K562 (cell line): Measurements from ENCODE around the gene CRYAA. TPM values are rescaled to one million over a fixed set of nuclear protein-coding genes. Genes with fewer than 3 reads are reported as not detected.

ENCODE experiments used
- ATAC-seq: fragments of 200-7000 bp; cut with Tn5 transposase; 3 replicates; pipeline ENCODE4 v1.9.1; 2020; ENCODE audit warnings: moderate library complexity
- BruUV-seq: library from RNA; stranded (reverse); fragments of 400-500 nt; replicated peaks from 2 replicates; lab custom pipeline; 2021; lab: Mats Ljungman, UMichigan
- CTCF ChIA-PET: fragments of 300-600 bp; formaldehyde crosslinking; extraction: SDS; loops from one replicate; lab custom pipeline; 2021; ENCODE audit warnings: low intra/inter-chr PET ratio; lab: Yijun Ruan, JAX
- POLR2A ChIA-PET: fragments of 300-600, 350-650 bp; sonication (Branson Sonifier 250); formaldehyde crosslinking; extraction: SDS; loops from one replicate; lab custom pipeline; 2021; ENCODE audit warnings: antibody characterized with exemption, inconsistent platforms; lab: Yijun Ruan, JAX
- DNase-seq, 4 experiments: peaks; one replicate each; pipeline versions ENCODE4 v3.0.0 to v3.0.0-alpha.2; 2011 to 2018; ENCODE audit warnings: low spot score in 3 of 4, mixed read lengths in 3 of 4; ENCODE audit errors: extremely low read depth in 1 of 4
- FAIRE-seq: peaks from 2 replicates; lab custom pipeline; 2011; peaks lifted over from hg19 to GRCh38; lab: Jason Lieb, UNC
- H2AFZ ChIP-seq: 2 replicates; pipeline ENCODE4 v1.6.0; 2011; ENCODE audit warnings: low read depth, low read length, control low read depth, inconsistent platforms
- H3K27ac ChIP-seq: fragments of 200-600 bp; 3 replicates; pipeline ENCODE4 v1.8.0; 2011; ENCODE audit warnings: low read depth, mild to moderate bottlenecking, control low read depth, inconsistent platforms, low read length, moderate library complexity, mixed read lengths; ENCODE audit errors: extremely low read depth
- H3K27me3 ChIP-seq, 2 experiments: fragments of 300-600 bp in 1 of 2; 2 replicates in 1 of 2; 3 replicates in 1 of 2; pipeline versions ENCODE4 v1.6.0 to v1.8.0; 2011; ENCODE audit warnings: inconsistent platforms in 2 of 2, low read length in 2 of 2, mild to moderate bottlenecking in 1 of 2, mixed read lengths in 1 of 2, moderate library complexity in 1 of 2; ENCODE audit not compliant: control insufficient read depth in 2 of 2, insufficient read depth in 2 of 2
- H3K36me3 ChIP-seq: fragments of 300-600 bp; 3 replicates; pipeline ENCODE4 v1.8.0; 2011; ENCODE audit warnings: mild to moderate bottlenecking, low read length, inconsistent platforms; ENCODE audit not compliant: control insufficient read depth, insufficient read depth
- H3K4me1 ChIP-seq, 2 experiments: fragments of 200-600 bp in 1 of 2; replicated peaks in 1 of 2; 2 replicates in 1 of 2; 3 replicates in 1 of 2; pipeline versions ENCODE4 v1.5.1 to v1.8.0; 2011; ENCODE audit warnings: inconsistent platforms in 2 of 2, low read length in 2 of 2, mild to moderate bottlenecking in 1 of 2, mixed read lengths in 1 of 2, moderate library complexity in 1 of 2; ENCODE audit not compliant: control insufficient read depth in 2 of 2, insufficient read depth in 2 of 2
- H3K4me2 ChIP-seq: 2 replicates; pipeline ENCODE4 v1.6.1; 2011; ENCODE audit warnings: low read length, control low read depth, inconsistent platforms, mixed read lengths; ENCODE audit not compliant: insufficient read depth
- H3K4me3 ChIP-seq: fragments of 200-600 bp; sonication (generic), shearing (Covaris generic); 2 replicates; pipeline ENCODE4 v1.5.1; 2016; ENCODE audit warnings: control low read depth, inconsistent platforms
- H3K79me2 ChIP-seq: fragments of 200-600 bp; 3 replicates; pipeline ENCODE4 v1.8.0; 2011; ENCODE audit warnings: low read length, inconsistent platforms; ENCODE audit not compliant: control insufficient read depth, insufficient read depth
- H3K9ac ChIP-seq, 2 experiments: 2 replicates each; pipeline versions ENCODE4 v1.6.0 to v1.6.1; 2011; ENCODE audit warnings: low read depth in 2 of 2, low read length in 2 of 2, control low read depth in 1 of 2, inconsistent platforms in 1 of 2, mild to moderate bottlenecking in 1 of 2, mixed read lengths in 1 of 2; ENCODE audit not compliant: insufficient read depth in 1 of 2
- H3K9me1 ChIP-seq: one replicate; pipeline ENCODE4 v1.6.0; 2011; ENCODE audit warnings: inconsistent platforms, mild to moderate bottlenecking, low read length, moderate library complexity; ENCODE audit not compliant: control insufficient read depth, insufficient read depth
- H3K9me3 ChIP-seq: replicated peaks from 2 replicates; pipeline ENCODE4 v1.5.1; 2011; ENCODE audit warnings: low read depth, low read length, inconsistent platforms; ENCODE audit not compliant: control insufficient read depth, insufficient read depth
- H4K20me1 ChIP-seq: replicated peaks from 2 replicates; pipeline ENCODE4 v1.6.1; 2011; ENCODE audit warnings: low read length, inconsistent platforms, mixed read lengths; ENCODE audit not compliant: control insufficient read depth, insufficient read depth
- BRCA1 ChIP-seq, 2 experiments: fragments of 450-650 bp in 1 of 2; sonication (generic) in 1 of 2; formaldehyde crosslinking in 1 of 2; IDR thresholded peaks; 2 replicates each; pipeline versions ENCODE4 v1.5.0 to v1.6.1; 2017 to 2020; ENCODE audit warnings: mild to moderate bottlenecking in 1 of 2, missing genetic modification reagents in 1 of 2
- FOS ChIP-seq: IDR thresholded peaks from 3 replicates; pipeline ENCODE4 v1.6.1; 2011; ENCODE audit not compliant: insufficient read length; ENCODE audit errors: extremely low read depth
- FOXK1 ChIP-seq: sonication (generic); formaldehyde crosslinking; IDR thresholded peaks from 2 replicates; pipeline ENCODE4 v1.8.0; 2022; ENCODE audit warnings: missing genetic modification reagents, mild to moderate bottlenecking, borderline replicate concordance
- GATA2 ChIP-seq: sonication (generic); formaldehyde crosslinking; IDR thresholded peaks from 2 replicates; pipeline ENCODE4 v1.4.0; 2020; ENCODE audit warnings: mild to moderate bottlenecking, missing genetic modification reagents
- HOXB6 ChIP-seq: fragments of 250-450 bp; sonication (Bioruptor Pico); IDR thresholded peaks from 2 replicates; pipeline ENCODE4 v1.5.1; 2022; ENCODE audit warnings: mild to moderate bottlenecking, borderline replicate concordance
- LCOR ChIP-seq: sonication (generic); formaldehyde crosslinking; IDR thresholded peaks from 2 replicates; pipeline ENCODE4 v1.8.0; 2022; ENCODE audit warnings: mild to moderate bottlenecking, missing genetic modification reagents
- SMAD2 ChIP-seq: fragments of 150-350 bp; IDR thresholded peaks from 2 replicates; pipeline ENCODE4 v1.6.1; 2014; ENCODE audit warnings: low read depth, mild to moderate bottlenecking, low read length
- ZNF655 ChIP-seq: fragments of 250-450 bp; sonication (Bioruptor Pico); IDR thresholded peaks from 2 replicates; pipeline ENCODE4 v1.5.0; 2021
- WGBS: fragments of 100-300 bp; shearing (Covaris generic); methylation state at CpG from one replicate; pipeline ENCODE4 v1.1.6; 2016; ENCODE audit warnings: low coverage, mixed read lengths; ENCODE audit not compliant: insufficient coverage; ENCODE audit errors: missing lambda C conversion rate; 5-methylcytosine and 5-hydroxymethylcytosine counted together
- in situ Hi-C: fragments of 300-500 bp; cut with MboI; formaldehyde crosslinking; loops from 4 replicates; pipeline ENCODE4 v1.15.0; 2018; ENCODE audit warnings: inconsistent platforms, mixed read lengths
- intact Hi-C: fragments of 100-400 bp; cut with micrococcal nuclease; formaldehyde crosslinking; loops from 2 replicates; pipeline ENCODE4 v1.14.2; 2022
- polyA plus RNA-seq, 8 experiments: library from polyadenylated mRNA; depleted of rRNA in 4 of 8; stranded (reverse) in 5 of 8; unstranded in 3 of 8; fragments of >200 nt; fragmentation: Nextera tagmentation in 2 of 8; fragmentation: Illumina TruSeq in 1 of 8; extraction: Ambion mirVana in 2 of 8; extraction: Trizol in 1 of 8; gene quantifications; 2 replicates each; pipeline versions ENCODE4 v1.2.1 to v1.2.3, GENCODE V29; 2011 to 2014; ENCODE audit warnings: inconsistent platforms in 1 of 8, missing spikeins in 1 of 8
- total RNA-seq, 7 experiments: library from RNA; depleted of rRNA in 6 of 7; stranded (reverse); fragments of >200 nt in 6 of 7; fragmentation: Illumina TruSeq in 2 of 7; extraction: Trizol in 2 of 7; gene quantifications; 2 replicates each; pipeline versions ENCODE4 v1.2.1 to v1.2.3, GENCODE V29; 2011 to 2021; ENCODE audit warnings: low replicate concordance in 1 of 7

CRYAA gene
- total and polyA plus RNA-seq, 9 of the 15 experiments (the other 6 are each of a cell fraction or from before 2014, with no cell fraction given), result not detected

- 1% methylated on average over 7 of the region's 7 CpGs for WGBS
These were observed 35.8 kb downstream of the CRYAA start for GRCh38 chr21:43204638-43205037.

More at GRCh38 chr21:43204638-43205037, 35.8 kb downstream of the CRYAA start:
- in situ Hi-C loops (loop anchor here (5.0 to 25.0 kb wide), 2 partner anchors 58 to 283 kb away; no protein-coding TSS in a partner anchor), intact Hi-C loops (no loop called here)
- ATAC-seq (no peak), FAIRE-seq (no peak), DNase-seq (no peak)
- Histone ChIP-seq H3K9me3 (peaks cover 5% of the 10 kb centered on the region; the same call in 1 of the 2 replicates), H3K4me1 (no peaks in the 10 kb centered on the region), H2AFZ (no peak overlapping the region), H3K9me1 (no peaks in the 10 kb centered on the region), H3K27ac (no peak overlapping the region), H3K4me3 (no peak overlapping the region), H3K36me3 (no peaks in the 10 kb centered on the region), H3K4me2 (no peak overlapping the region), H4K20me1 (no peaks in the 10 kb centered on the region), H3K9ac (no peak overlapping the region), H3K27me3 (peaks cover 15 to 34% of the 10 kb centered on the region in 2 experiments; a peak in 4 of 5 replicates), H3K79me2 (no peaks in the 10 kb centered on the region)
- ChIA-PET POLR2A (no interaction called here), CTCF (no interaction called here)
- no peak for TF ChIP-seq GATA2 (CRISPR knock-in tag)
- TF ChIP-seq ZNF655 (CRISPR knock-in tag), result no peak
- TF ChIP-seq FOS, result no peak
- TF ChIP-seq BRCA1 (IDR thresholded peaks at IDR 0.05), result no peak
- TF ChIP-seq BRCA1 (CRISPR knock-in tag; IDR thresholded peaks at IDR 0.05), result no peak
- TF ChIP-seq LCOR (CRISPR knock-in tag), result no peak
- no peak for TF ChIP-seq SMAD2
- TF ChIP-seq FOXK1 (CRISPR knock-in tag), result no peak
- TF ChIP-seq HOXB6 (CRISPR knock-in tag), result no peak
- no TSS peak for BruUV-seq
